Panc1 (cell line): ENCODE data around the gene PDE1A.

Experiments
- CTCF ChIP-seq: fragments of 450-650 bp; IDR thresholded peaks from 2 replicates; pipeline ENCODE4 v1.5.1; 2017; ENCODE audit warnings: mild to moderate bottlenecking
- POLR2AphosphoS5 ChIP-seq: IDR thresholded peaks from 2 replicates; pipeline ENCODE4 v1.6.1; 2012; ENCODE audit warnings: mild to moderate bottlenecking, low read depth, low read length, moderate library complexity
- REST ChIP-seq, 2 experiments: IDR thresholded peaks; 2 replicates each; pipeline ENCODE4 v1.6.1; 2011 to 2012; ENCODE audit warnings: low read depth in 2 of 2, control low read depth in 1 of 2, low read length in 1 of 2, mild to moderate bottlenecking in 1 of 2, moderate library complexity in 1 of 2; ENCODE audit not compliant: insufficient read depth in 1 of 2
- TCF7L2 ChIP-seq: IDR thresholded peaks from 2 replicates; pipeline ENCODE4 v1.6.1; 2011; ENCODE audit warnings: mild to moderate bottlenecking, low read depth, low read length, inconsistent platforms

- no peak for TF ChIP-seq REST (IDR thresholded peaks at IDR 0.05; ENCODE audit: insufficient read depth in 1 of 2, low read depth in 2 of 2, low read length in 1 of 2)
- no peak for TF ChIP-seq TCF7L2
- no peak for TF ChIP-seq POLR2AphosphoS5
- TF ChIP-seq CTCF: no peak
Observed at GRCh38 chr2:182318466-182319220, 108.2 kb downstream of the PDE1A start.
